GM10847 (cell line): ENCODE data around the gene AGMO.

Source experiments
- POLR2A ChIP-seq: IDR thresholded peaks from 2 replicates; pipeline ENCODE4 v1.6.1; 2011; ENCODE audit not compliant: insufficient read length; ENCODE audit errors: extremely low read depth

Gene AGMO

DNA sequence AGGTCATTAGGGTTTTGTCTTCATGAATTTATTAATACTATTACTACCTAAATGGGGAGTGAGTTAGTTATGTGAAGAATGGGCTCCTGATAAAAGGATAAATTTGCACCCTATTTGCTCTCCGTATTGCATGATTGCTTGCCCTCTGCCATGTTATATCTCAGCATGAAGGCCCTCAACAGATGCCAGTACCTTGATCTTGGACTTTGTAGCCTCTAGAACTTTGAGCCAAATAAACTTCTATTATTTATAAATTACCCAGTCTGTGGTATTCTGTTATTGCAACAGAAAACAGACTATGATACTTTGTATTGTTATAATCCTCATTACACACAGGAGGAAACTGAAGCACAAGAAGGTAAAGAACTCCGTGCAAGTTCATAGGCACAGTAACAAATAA lies 150.8 kb downstream of the AGMO start:
- no peak for TF ChIP-seq POLR2A

GRCh38 chr7:15407910-15408309 lies 153.9 kb downstream of the AGMO start:
- TF ChIP-seq POLR2A: no peak

- TF ChIP-seq POLR2A: no peak
Observed at GRCh38 chr7:15403751-15404150, 158.1 kb downstream of the AGMO start.

- no peak for TF ChIP-seq POLR2A
Observed at GRCh38 chr7:15403315-15403714, 158.5 kb downstream of the AGMO start.

- TF ChIP-seq POLR2A: no peak
Observed at GRCh38 chr7:15402436-15403136, 159.2 kb downstream of the AGMO start.

DNA sequence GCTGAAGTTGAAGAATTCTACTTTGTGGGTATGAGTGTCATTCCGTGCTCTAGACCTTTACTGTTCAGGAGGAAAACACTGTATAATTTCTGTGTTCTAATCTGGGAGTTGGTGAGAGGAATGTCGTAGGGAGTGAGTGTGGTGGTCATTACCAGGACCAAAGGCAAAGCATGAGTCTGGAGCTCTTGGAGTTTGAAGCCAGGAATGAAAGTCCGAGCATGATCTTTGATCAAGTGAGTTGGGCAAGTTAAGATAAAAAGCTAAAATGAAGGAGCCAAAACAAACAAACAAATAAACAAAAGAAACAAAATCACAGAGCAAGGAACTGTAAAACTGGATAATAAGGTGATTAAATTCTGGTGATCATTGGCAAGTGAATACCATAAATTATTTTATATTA lies 161.4 kb downstream of the AGMO start:
- no peak for TF ChIP-seq POLR2A

- no peak for TF ChIP-seq POLR2A
Observed at GRCh38 chr7:15399441-15399840, 162.4 kb downstream of the AGMO start.

DNA sequence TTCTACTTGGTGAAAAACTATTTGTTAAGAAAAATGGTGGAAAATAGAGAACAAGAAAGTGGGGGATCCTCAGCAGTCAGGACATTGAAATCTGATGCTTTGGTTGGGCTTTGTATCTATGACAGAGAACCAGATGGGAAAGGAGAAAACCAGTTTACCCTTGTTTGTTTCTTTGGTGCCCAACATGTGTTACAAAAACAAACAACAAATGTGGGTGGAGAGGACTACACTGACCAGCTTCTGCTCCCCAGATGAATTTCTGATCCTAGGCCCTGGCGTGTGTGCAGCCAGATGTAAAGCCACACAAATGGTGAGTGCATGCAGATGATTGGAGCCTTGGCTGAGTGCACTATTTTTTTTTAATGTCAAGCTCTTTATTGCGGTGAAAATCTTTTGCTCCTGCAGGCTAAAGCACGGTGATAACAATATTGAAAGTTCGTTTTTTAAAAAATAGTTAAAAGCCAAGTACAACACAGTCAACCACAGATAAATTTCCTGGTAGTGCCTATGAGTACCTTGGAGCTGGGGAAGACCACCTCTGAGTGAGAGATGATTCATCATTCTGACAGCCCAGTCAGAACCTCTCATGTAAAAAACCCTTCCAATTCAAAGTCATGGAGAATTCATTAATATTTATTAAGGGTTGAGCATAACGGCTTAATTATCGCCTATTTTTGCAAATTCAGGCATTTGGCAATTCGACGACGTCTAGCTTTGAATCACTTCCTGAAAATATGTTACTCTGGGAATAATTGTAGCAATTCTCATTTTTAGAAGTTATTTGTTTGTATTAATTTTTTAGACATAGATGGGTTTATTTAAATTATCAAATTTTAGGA lies 163.7 kb downstream of the AGMO start:
- no peak for TF ChIP-seq POLR2A

GRCh38 chr7:15397159-15397550 lies 164.7 kb downstream of the AGMO start:
- no peak for TF ChIP-seq POLR2A

GRCh38 chr7:15396210-15397158 lies 165.3 kb downstream of the AGMO start:
- no peak for TF ChIP-seq POLR2A

GRCh38 chr7:15389073-15389472 lies 172.7 kb downstream of the AGMO start:
- no peak for TF ChIP-seq POLR2A

DNA sequence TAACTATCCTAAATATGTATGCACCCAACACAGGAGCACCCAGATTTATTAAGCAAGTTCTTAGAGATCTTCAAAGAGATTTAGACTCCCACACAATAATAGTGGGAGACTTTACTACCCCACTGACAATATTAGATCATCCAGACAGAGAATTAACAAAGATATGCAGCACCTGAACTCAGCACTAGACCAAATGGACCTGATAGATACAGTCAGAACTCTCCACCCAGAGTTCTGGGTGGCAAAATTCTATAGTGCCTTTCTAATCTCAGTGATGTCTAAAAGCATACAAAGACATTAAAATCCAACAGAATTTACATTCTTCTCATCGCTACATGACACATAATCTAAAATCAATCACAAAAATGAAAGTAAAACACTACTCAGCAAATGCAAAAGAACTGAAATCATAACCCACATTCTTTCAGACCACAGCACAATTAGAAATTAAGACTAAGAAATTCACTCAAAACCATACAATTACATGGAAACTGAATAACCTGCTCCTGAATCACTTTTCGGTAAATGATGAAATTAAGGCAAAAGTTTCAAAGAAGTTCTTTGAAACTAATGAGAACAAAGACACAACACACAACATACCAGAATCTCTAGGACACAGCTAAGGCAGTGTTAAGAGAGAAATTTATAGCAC lies 183.2 kb downstream of the AGMO start:
- TF ChIP-seq POLR2A: no peak

DNA sequence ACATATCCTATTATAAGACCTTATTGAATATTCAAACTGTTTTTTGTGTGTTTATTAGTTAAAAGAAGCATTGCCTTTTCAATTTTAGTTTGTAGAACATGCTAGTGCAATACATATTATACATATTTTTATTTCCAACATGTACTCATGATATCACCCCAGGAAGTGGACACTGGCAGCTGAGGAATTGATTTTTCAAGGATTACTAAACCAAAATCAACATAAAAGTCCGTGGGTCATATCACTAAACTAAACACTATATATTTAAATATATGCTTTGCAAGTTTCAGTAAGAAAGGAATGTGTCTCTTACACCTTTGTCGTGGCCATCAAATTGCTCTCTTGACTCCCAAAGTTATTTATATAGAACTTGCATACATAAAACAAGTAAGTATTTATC lies 185.2 kb downstream of the AGMO start:
- no peak for TF ChIP-seq POLR2A

- TF ChIP-seq POLR2A: no peak
Observed at GRCh38 chr7:15370441-15370840, 191.4 kb downstream of the AGMO start.

DNA sequence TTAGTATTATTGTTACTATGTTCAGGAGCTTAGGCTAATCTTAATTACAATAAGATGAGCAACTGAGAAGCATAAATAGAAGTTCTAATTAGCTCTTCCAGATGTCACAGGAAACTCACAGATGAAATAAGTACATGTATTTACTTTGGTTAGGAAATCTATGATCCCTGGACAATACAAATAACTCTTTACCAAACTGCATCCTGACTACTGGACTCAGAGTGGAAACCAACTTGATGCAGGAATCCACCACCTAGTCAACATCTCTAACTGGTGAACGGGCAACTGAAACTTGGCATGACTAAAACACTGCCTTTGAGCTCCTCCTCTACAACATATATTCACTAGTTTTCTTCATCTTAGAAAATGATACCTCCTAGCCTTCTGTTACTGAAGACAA lies 193.2 kb downstream of the AGMO start:
- no peak for TF ChIP-seq POLR2A
